ENCODE measurements around the gene ZNF681. TPM values are rescaled to one million over a fixed set of nuclear protein-coding genes. Genes with fewer than 3 reads are reported as not detected.

The ZNF681 gene
- total RNA-seq, 1 experiment from 2014 or later, result 8.1 TPM

DNA sequence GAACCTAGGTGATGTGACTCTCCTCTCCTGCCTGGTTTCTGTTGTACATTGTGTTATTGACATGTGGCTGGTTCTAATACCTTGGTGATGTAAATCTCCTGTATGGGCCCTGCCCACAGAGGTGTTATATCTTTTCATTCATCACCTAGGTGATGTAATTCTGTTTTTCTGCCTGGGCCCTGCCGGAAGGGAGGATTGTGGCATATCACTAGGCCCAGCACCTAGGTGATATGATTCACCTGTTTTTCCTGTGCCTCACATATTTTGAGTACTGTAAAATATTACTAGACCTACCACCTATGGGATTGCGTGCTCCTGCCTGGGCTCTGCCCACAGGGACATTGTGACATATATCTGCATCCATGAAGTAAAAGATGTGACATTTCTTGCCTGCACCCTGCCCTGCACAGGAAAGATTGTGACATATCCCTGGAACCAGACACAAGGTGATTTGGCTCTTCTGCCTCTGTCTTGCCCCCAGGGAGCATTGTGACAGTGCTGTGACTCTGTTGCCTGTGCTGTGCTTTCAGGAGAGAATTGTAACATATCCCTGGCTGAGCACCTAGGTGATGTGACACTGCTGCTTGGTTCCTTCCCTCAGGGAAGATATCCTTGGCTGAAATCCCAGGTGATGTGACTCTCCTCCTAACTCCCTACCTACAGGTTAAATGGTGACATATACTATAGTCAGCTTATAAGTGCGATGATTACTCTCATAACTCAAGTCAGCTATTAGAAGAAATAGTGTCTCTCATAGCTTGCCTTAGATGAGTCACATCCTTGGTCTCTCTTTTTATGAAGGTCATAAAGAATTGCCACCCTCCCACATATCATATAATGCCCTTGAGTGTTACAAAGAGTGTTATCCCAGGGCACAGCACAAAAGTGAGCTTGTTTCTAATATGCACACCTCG is 13.3 kb upstream of the ZNF681 start:
- Histone ChIP-seq H3K36me3 (ENCODE audit: insufficient read depth, low read length) (peaks cover 70% of the 10 kb centered on the region), H3K4me3 (ENCODE audit: low read length) (no peak overlapping the region), H3K4me1 (ENCODE audit: low read length) (no peaks in the 10 kb centered on the region), H2AFZ (ENCODE audit: low read length) (no peak overlapping the region), H3K79me2 (ENCODE audit: low read length) (peaks cover 93% of the 10 kb centered on the region), H3K9ac (ENCODE audit: low read length) (no peak overlapping the region), H3K9me2 (replicated peaks; ENCODE audit: insufficient read depth, low read length) (no peaks in the 10 kb centered on the region), H3K27ac (ENCODE audit: low read length) (no peak overlapping the region), H3K4me2 (ENCODE audit: low read depth, low read length, poor library complexity, severe bottlenecking) (no peak overlapping the region), H3K27me3 (ENCODE audit: low read length) (no peaks in the 10 kb centered on the region), H3K9me3 (ENCODE audit: low read length) (no peaks in the 10 kb centered on the region), H4K20me1 (ENCODE audit: insufficient read depth, low read depth, low read length) (no peaks in the 10 kb centered on the region)
- no peak for DNase-seq

GRCh38 chr19:23771316-23771715 is 12.6 kb upstream of the ZNF681 start:
- no peak overlapping the region for H3K9ac ChIP-seq (ENCODE audit: low read length)
- no peaks in the 10 kb centered on the region for H4K20me1 ChIP-seq (ENCODE audit: insufficient read depth, low read depth, low read length)
- H3K9me3 ChIP-seq (ENCODE audit: low read length), result no peaks in the 10 kb centered on the region
- no peak overlapping the region for H3K4me2 ChIP-seq (ENCODE audit: low read depth, low read length, poor library complexity, severe bottlenecking)
- DNase-seq, result no peak
- no peaks in the 10 kb centered on the region for H3K9me2 ChIP-seq (replicated peaks; ENCODE audit: insufficient read depth, low read length)
- peaks cover 90% of the 10 kb centered on the region for H3K79me2 ChIP-seq (ENCODE audit: low read length)
- peaks cover 64% of the 10 kb centered on the region for H3K36me3 ChIP-seq (ENCODE audit: insufficient read depth, low read length)
- H3K27me3 ChIP-seq (ENCODE audit: low read length), result no peaks in the 10 kb centered on the region
- H3K27ac ChIP-seq (ENCODE audit: low read length), result no peak overlapping the region
- H3K4me1 ChIP-seq (ENCODE audit: low read length), result no peaks in the 10 kb centered on the region
- H3K4me3 ChIP-seq (ENCODE audit: low read length), result no peak overlapping the region
- no peak overlapping the region for H2AFZ ChIP-seq (ENCODE audit: low read length)

- Histone ChIP-seq H2AFZ (ENCODE audit: low read length) (no peak overlapping the region), H3K27ac (ENCODE audit: low read length) (no peak overlapping the region), H3K9me3 (ENCODE audit: low read length) (no peaks in the 10 kb centered on the region), H3K79me2 (ENCODE audit: low read length) (peaks cover 86% of the 10 kb centered on the region), H3K9me2 (replicated peaks; ENCODE audit: insufficient read depth, low read length) (no peaks in the 10 kb centered on the region), H3K4me1 (ENCODE audit: low read length) (no peaks in the 10 kb centered on the region), H3K27me3 (ENCODE audit: low read length) (no peaks in the 10 kb centered on the region), H3K4me3 (ENCODE audit: low read length) (no peak overlapping the region), H3K9ac (ENCODE audit: low read length) (no peak overlapping the region), H3K36me3 (ENCODE audit: insufficient read depth, low read length) (peaks cover 60% of the 10 kb centered on the region), H4K20me1 (ENCODE audit: insufficient read depth, low read depth, low read length) (no peaks in the 10 kb centered on the region), H3K4me2 (ENCODE audit: low read depth, low read length, poor library complexity, severe bottlenecking) (no peak overlapping the region)
- no peak for DNase-seq
Observed at GRCh38 chr19:23770672-23771250, 12.1 kb upstream of the ZNF681 start.

- Histone ChIP-seq H3K4me3 (ENCODE audit: low read length) (no peak overlapping the region), H2AFZ (ENCODE audit: low read length) (no peak overlapping the region), H3K27ac (ENCODE audit: low read length) (no peak overlapping the region), H3K79me2 (ENCODE audit: low read length) (peaks cover 86% of the 10 kb centered on the region), H3K4me2 (ENCODE audit: low read depth, low read length, poor library complexity, severe bottlenecking) (no peak overlapping the region), H3K9ac (ENCODE audit: low read length) (no peak overlapping the region), H3K4me1 (ENCODE audit: low read length) (no peaks in the 10 kb centered on the region), H3K9me2 (replicated peaks; ENCODE audit: insufficient read depth, low read length) (no peaks in the 10 kb centered on the region), H3K36me3 (ENCODE audit: insufficient read depth, low read length) (peaks cover 60% of the 10 kb centered on the region), H3K27me3 (ENCODE audit: low read length) (no peaks in the 10 kb centered on the region), H4K20me1 (ENCODE audit: insufficient read depth, low read depth, low read length) (no peaks in the 10 kb centered on the region), H3K9me3 (ENCODE audit: low read length) (no peaks in the 10 kb centered on the region; the same call in 1 of the 2 replicates)
- no peak for DNase-seq
Observed at GRCh38 chr19:23769691-23770468, 11.2 kb upstream of the ZNF681 start.

DNA sequence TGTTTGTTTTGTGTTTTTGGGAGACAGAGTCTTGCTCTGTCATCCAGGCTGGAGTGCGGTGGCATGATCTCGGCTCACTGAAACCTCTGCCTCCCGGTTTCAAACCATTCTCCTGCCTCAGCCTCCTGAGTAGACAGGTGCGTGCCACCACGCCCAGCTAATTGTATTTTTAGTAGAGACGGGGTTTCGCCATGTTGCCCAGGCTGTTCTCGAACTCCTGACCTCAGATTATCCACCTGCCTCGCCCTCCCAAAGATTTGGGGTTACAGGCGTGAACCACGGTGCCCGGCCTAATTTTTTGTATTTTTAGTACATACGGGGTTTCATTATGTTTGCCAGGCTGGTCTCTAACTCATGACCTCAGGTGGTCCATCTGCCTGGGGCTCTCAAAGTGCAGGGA is 8.3 kb upstream of the ZNF681 start:
- no peak overlapping the region for H3K27ac ChIP-seq (ENCODE audit: low read length)
- H3K4me3 ChIP-seq (ENCODE audit: low read length), result no peak overlapping the region
- H3K9ac ChIP-seq (ENCODE audit: low read length), result no peak overlapping the region
- H3K4me2 ChIP-seq (ENCODE audit: low read depth, low read length, poor library complexity, severe bottlenecking), result no peak overlapping the region
- DNase-seq, result no peak
- H3K79me2 ChIP-seq (ENCODE audit: low read length), result peaks cover 83% of the 10 kb centered on the region
- no peaks in the 10 kb centered on the region for H3K27me3 ChIP-seq (ENCODE audit: low read length)
- peaks cover 41% of the 10 kb centered on the region for H3K36me3 ChIP-seq (ENCODE audit: insufficient read depth, low read length)
- no peaks in the 10 kb centered on the region for H3K9me2 ChIP-seq (replicated peaks; ENCODE audit: insufficient read depth, low read length)
- no peak overlapping the region for H2AFZ ChIP-seq (ENCODE audit: low read length)
- H3K9me3 ChIP-seq (ENCODE audit: low read length), result no peaks in the 10 kb centered on the region; the same call in 1 of the 2 replicates
- no peaks in the 10 kb centered on the region for H4K20me1 ChIP-seq (ENCODE audit: insufficient read depth, low read depth, low read length)
- H3K4me1 ChIP-seq (ENCODE audit: low read length), result peaks cover 13% of the 10 kb centered on the region

- Histone ChIP-seq H3K4me3 (ENCODE audit: low read length) (peak overlapping the region; percentile 95; the same call in 1 of the 2 replicates), H3K79me2 (ENCODE audit: low read length) (peaks cover 61% of the 10 kb centered on the region), H3K4me2 (ENCODE audit: low read depth, low read length, poor library complexity, severe bottlenecking) (peak overlapping the region; percentile 88), H3K36me3 (ENCODE audit: insufficient read depth, low read length) (peaks cover 25% of the 10 kb centered on the region), H4K20me1 (ENCODE audit: insufficient read depth, low read depth, low read length) (no peaks in the 10 kb centered on the region), H3K27ac (ENCODE audit: low read length) (no peak overlapping the region), H2AFZ (ENCODE audit: low read length) (no peak overlapping the region), H3K4me1 (ENCODE audit: low read length) (peaks cover 13% of the 10 kb centered on the region), H3K9me3 (ENCODE audit: low read length) (no peaks in the 10 kb centered on the region; the same call in 1 of the 2 replicates), H3K9ac (ENCODE audit: low read length) (no peak overlapping the region), H3K9me2 (replicated peaks; ENCODE audit: insufficient read depth, low read length) (no peaks in the 10 kb centered on the region), H3K27me3 (ENCODE audit: low read length) (no peaks in the 10 kb centered on the region)
- no peak for DNase-seq
Observed at GRCh38 chr19:23764781-23765180, 6.1 kb upstream of the ZNF681 start.

DNA sequence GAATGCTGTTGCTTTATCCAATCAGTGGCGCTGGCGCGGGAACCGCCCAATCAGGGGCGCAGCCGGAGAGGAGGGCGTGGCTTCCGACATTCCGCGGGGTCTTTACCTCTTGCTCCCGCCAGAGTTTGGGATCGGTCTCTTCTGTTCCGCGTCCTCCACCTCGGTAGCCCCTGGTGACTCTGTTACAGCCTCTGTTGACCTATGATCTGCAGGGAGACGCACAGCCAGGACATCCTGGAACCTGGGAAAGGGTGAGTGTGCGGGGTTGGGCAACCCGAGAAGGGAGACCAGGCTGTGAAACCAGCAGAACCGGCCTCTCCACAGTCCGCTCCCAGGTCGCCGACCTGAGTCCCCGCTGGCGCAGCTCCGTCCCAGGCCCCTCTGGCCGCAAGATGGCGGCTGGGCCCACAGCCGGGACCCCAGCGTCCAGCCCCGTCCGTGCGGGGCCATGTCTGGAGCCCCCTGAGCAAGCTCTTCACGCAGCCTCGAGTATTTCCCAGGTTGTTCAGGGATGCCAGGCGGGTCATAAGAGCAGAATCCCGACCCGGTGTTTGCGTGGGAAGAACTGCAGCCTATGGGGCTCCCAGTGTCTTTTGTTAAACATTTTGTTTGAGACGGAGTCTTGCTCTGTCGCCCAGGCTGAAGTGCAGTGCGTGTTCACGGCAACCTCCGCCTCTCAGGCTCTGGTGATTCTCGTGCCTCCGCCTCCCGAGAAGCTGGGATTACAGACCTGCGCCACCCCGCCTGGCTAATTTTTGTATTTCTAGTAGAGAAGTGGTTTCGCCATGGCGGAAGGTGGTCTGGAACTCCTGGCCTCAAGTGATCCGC is 4.4 kb upstream of the ZNF681 start:
- Histone ChIP-seq H2AFZ (ENCODE audit: low read length) (peak overlapping the region; percentile 93), H3K9me3 (ENCODE audit: low read length) (no peaks in the 10 kb centered on the region; the same call in 1 of the 2 replicates), H3K79me2 (ENCODE audit: low read length) (peaks cover 50% of the 10 kb centered on the region), H3K4me3 (ENCODE audit: low read length) (peak overlapping the region; percentile 95), H3K27me3 (ENCODE audit: low read length) (no peaks in the 10 kb centered on the region), H3K9me2 (replicated peaks; ENCODE audit: insufficient read depth, low read length) (no peaks in the 10 kb centered on the region), H3K27ac (ENCODE audit: low read length) (peak overlapping the region; percentile 47), H3K4me2 (ENCODE audit: low read depth, low read length, poor library complexity, severe bottlenecking) (peak overlapping the region; percentile 88), H3K9ac (ENCODE audit: low read length) (peak overlapping the region; percentile 80), H3K4me1 (ENCODE audit: low read length) (peaks cover 15% of the 10 kb centered on the region), H3K36me3 (ENCODE audit: insufficient read depth, low read length) (peaks cover 16% of the 10 kb centered on the region), H4K20me1 (ENCODE audit: insufficient read depth, low read depth, low read length) (no peaks in the 10 kb centered on the region)
- peak; percentile 96 for DNase-seq

Data from Karpas-422 (cell line).